ENCODE measurements around the gene CNBP.

Gene CNBP

DNA sequence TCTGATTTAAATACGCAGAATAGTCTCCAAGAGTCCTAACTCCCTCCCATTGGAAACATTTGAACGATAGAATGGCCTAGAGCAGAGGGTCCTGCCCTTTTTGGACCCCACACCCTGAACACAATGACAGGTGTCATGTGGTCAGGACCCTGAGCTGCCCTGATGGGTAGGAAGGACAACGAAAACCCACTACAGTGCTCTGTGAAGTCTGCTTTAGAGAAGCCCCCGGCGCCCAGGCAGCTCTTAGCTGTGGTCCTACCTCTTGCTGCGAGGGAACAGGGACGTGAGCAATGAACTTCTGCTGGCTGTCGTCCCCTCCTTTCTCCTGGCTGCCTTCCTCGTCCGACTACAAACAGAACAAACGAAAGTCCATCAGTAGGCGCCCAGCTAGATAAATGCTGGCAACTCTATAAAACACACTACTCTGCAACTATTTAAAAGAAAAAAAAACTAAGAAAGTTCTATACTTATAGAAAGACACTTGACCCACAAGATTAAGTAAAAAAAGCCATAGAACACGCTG is 53.3 kb downstream of the CNBP start:
- DNase-seq, result no peak

DNA sequence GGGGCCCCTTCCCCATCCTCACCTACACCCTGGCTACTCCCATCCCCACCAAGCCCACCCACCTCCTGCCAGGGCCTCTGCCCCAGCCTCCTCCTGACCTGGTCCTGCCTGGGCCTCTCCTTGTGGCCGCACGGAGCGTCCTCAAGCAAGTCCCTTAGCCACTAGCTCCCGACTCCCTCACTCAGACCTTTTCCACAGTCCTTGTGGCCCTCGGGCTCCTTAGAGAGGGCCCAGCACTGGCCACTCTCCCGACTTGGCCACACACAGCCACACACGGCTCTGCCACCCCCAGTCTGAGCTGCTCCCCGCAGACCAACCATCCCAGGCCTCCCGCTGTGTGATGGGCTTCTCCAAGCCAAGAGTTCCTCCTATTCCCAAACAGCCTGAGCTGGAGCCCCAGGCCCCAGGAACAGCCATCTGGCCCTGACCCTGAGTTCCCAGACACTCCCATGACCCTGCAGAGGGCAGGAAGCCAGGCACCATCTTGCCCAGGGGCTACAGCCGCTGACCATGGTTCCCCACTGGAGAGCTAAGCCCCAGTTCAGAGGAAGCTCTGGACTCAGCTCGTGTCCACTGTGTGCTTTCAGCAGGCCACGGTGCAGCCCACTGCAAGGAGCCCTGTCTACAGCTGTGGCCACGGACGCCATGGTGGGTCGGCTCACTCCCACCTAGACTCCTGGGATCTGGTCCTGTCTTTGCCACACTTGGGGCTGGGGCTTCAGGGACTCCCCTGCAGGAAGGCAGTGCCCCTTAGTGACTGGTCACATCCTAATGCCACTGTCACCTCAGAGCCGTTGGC is 55.1 kb downstream of the CNBP start:
- no peak for DNase-seq

DNA sequence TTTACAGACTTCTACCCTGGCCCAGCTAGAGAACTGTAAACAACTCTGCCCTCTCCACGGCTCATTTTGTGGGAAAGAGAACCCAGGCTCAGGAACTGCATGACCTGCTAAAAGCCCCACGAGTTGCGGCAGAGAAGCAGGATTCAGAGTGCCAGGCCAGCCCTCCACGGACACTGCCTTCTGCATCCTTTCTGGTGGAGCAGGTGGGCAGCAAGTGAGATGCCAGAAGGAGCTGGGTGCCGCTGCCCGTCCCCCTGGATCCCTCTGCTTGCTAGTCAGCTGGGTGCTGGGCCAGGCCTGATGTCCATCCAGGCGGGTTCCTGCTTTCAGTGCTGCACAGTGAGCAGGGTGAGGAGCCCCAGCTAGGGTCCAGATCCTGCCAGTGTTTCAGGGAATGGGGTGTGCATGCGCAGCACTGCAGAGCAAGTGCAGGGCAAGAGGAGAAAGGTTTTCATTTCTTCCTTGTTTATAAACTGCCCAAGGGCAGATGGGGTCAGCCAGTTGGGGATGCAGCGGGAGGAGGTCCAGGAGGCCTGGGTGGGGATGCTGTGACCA is 56.9 kb downstream of the CNBP start:
- no peak for DNase-seq

DNA sequence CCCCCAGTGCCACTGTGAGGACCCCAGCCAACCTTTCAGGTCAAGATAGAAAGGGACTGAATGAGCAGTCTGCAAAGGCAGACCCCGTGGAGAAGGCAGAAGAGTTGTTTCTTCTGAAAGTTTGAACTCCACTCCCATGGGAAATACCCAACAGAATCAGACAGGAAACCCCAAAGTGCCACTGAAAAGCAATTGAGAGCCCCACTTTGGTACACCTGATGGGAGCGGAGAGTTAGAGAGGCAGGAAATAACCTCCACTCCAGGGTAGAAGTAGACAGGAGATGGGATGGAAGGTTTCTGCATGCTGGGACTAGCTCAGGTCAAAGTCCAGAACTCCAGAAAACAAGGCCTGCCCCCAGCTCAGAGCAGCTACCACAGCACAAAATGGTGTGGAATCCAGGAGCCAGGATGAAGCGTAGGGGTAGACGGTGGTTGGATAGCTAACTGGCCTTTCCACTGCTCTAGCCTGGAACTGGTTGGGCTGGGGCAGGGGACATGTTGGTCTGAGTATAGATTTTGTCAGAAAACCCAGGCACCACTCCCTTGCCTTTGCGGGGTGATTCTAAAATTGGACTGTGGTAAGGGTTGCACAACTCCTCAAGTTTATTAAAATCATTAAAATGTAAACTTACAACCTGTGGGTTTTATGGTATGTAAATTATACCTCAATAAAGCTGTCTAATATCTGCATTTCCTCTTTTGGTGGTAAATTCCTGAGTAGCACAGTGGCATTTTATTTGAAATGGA is 60.2 kb downstream of the CNBP start:
- DNase-seq, result no peak

DNA sequence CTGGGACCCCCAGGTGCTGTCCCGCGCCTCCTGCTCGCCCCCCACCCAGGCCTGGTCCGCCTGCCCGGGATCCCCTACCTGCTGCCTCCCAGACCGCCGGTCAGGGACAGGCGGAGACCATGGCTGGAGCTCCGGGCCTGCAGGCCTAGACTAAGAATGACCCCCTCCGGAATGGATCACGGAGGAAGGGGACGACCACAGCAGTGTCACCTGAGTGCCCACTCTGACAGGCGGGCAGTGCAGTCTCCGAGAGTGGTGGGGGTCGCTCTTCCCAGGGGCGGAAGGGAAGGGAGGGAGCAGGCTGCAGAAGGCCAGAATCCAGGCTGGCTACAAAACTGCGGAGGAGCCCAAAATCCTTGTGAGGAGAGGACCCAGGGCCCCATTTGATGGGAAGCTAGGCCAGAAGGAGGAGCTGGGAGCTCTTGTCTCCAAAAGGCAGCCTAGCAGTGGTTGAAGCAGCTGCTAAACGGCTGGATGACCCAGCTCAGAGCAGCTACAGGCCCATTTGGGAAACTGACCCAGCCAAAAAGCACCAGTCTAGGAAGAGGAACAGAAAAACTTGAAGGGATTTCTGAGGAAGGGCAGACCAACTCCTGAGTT is 61.2 kb downstream of the CNBP start:
- DNase-seq, result no peak

DNA sequence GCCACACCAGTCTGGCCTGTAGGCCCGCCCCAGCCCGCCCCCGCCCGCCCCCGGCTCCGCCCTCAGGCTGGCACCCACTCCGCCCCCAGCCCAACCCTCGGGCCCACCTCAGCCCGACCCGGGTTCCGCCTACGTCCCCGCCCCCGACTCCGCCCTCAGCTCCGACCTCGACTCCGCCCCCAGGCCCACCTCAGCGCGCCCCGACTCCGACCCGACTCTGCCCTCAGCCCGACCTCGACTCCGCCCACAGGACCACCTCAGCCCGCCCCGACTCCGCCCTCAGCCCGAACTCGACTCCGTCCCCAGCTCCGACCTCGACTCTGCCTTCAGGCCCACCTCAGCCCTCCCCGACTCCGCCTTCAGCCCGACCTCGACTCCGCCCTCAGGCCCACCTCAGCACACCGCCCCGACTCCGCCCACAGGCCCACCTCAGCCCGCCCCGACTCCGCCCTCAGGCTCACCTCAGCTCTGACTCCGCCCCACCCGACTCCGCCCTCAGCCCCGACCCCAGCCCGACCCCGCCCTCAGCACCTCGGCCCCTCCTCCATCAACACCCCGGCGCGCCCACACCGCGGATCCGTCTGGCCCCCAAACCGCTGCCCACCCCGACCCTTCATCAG is 61.8 kb downstream of the CNBP start, which contains the start of gene RAB43:
TSS of gene RAB43 (minus strand) at position 13 of the 620 bp plus-strand sequence. CDS start 315 bp downstream, outside the sequence.
- DNase-seq, result no peak

DNA sequence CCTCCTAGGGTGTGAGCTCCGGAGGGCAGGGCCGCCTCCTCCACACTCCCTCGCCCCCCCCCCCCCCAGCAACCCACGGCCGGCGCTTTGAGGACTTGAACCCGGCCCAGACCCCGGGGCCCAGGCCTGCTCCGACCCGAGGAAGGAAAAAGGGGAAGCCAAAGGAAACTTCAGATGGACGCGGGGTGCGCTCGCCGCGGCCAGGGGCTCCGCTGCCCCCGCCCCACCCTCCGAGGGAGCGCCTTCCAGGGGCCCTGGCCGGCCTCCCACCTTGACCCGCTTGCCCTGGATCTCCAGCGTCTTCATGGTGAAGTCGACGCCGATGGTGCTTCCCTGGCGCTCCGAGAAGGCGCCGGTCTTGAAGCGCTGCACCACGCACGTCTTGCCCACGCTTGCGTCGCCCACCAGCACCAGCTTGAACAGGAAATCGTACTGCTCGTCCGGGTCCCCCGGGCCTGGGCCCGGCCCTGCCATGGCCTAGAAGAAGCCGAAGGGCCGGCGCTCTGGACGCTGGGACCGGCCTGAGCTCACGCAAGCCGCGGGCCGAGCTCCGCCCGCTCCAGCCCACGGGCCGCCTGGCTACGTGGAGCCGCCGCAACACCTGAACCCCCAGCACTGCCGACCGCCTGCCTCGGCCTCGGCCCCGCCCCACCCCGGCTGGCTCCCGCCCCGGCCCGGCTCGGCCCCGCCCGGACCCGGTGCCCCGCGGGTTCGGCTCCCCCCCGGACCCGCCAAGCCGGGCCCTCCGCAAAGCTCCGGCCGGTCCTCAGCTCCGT is 62.5 kb downstream of the CNBP start:
- no peak for DNase-seq

DNA sequence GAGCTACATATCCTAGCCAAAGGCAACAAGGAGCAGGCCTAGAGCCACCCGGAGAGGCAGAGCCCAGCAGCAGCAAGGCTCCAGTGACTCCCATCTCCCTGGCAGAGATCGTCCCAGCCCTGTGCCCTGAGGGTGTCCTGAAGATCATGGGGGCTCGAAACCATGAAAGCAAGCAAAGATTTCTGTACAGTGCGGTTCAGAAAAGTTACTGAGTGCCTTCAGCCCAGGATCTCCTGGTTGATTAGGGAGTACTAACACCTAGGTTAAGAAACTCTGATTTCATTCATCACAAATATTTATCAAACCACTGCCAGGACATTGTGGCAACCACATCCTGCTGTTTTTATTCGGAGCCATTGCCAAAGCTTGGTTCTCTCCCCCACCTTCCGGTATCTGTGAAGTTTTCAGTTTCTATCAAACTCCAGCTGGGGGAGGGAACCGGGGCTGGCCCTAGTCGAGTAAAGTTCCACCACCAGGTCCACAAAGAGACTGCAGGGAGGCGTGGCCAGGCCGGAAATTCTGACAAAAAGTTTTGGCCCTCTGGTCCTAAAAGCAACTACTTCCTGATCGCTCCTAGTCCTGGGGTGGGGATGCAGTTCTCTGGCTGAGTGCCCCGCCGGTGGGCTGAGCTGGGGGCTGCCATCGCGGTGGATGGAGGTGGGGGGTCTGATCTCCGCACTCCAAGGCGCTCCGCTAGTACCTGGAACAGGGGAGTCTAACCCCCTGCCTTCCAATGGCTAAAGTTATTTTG is 63.3 kb downstream of the CNBP start:
- DNase-seq, result no peak

DNA sequence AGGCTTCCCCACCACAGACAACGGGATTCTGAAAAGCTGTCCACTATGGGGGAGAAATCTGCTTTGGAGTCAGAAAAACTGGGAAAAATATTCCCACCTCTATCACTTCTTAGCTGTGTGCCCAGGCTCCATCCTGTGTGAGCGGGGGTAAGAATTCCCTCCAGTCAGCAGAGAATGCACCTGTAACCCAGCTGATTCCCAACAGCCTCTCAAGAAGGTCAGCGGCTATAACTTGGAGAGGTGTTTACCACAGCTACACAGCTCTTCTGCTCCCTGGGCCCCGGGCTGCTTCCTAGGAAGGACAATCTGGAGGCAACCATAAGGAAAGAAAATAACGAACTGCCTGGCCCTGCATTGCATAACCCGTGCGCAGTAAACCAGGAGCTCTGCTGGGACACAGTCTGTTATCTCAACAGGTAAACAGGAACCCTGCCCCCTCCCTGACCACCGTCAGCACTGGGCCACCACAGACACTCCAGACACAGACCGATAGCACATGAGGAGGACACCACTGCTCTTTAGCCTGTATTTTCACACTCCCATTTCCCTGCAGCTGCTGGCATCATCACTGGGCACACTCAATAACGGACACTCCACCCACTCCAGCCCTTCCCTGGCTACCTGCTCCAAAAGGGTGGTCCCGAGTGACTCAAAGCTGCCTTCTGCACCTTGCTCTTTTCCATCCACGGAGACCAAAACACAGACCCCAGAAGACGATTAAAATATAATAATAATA is 64.2 kb downstream of the CNBP start:
- DNase-seq, result no peak

DNA sequence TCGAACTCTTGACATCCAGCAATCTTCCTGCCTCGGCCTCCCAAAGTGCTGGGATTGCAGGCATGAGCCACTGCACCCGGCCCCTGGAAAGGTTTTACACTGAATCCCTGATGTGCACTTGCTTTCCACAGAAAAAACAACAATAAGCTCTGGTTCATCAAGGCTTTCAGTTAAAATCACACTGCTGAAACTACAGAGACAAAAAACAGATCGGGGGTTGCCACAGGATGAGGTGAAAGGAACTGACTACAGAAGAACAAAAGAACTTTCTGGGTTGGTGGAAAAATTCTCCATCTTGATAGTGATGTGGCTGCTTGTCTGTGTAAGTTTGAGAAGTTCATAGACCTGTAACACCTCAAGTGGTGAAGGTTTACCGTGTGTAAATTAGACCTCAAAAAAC is 65.0 kb downstream of the CNBP start:
- DNase-seq, result no peak

Measured in NCI-H2107 (cell line).